HG03457 (cell line): ENCODE measurements around the gene IZUMO1.

Source experiments
- ATAC-seq: cut with Tn5 transposase; IDR thresholded peaks from one replicate; pipeline ENCODE4 v1.9.1; 2021; ENCODE audit warnings: moderate number of reproducible peaks; ENCODE audit not compliant: unreplicated experiment

The IZUMO1 gene

GRCh38 chr19:48757741-48758144 lies 11.0 kb upstream of the IZUMO1 start:
- no peak for ATAC-seq

- no peak for ATAC-seq
These were observed 10.5 kb upstream of the IZUMO1 start for GRCh38 chr19:48757089-48757675.

- no peak for ATAC-seq
These were observed 10.0 kb upstream of the IZUMO1 start for GRCh38 chr19:48756686-48757085.

- ATAC-seq, result no peak
These were observed 9.5 kb upstream of the IZUMO1 start for GRCh38 chr19:48756212-48756611.

GRCh38 chr19:48755787-48756186 lies 9.1 kb upstream of the IZUMO1 start:
- ATAC-seq, result no peak

- ATAC-seq, result no peak
These were observed 8.5 kb upstream of the IZUMO1 start, which contains the start of gene FGF21 for GRCh38 chr19:48755084-48755641. TSS of gene FGF21 (plus strand) at chr19:48755524. CDS start at chr19:48756237, 713 bp downstream.

- ATAC-seq, result no peak
These were observed 6.0 kb upstream of the IZUMO1 start, which contains the start of gene FUT1 for GRCh38 chr19:48752496-48753365. TSS of gene FUT1 (minus strand) at chr19:48752641. CDS start at chr19:48751281, 1,360 bp downstream.

- ATAC-seq, result no peak
These were observed 5.3 kb upstream of the IZUMO1 start for GRCh38 chr19:48751845-48752495.

GRCh38 chr19:48750771-48751504 lies 4.2 kb upstream of the IZUMO1 start:
- ATAC-seq, result no peak

- no peak for ATAC-seq
These were observed 3.6 kb upstream of the IZUMO1 start for GRCh38 chr19:48750351-48750750.

- no peak for ATAC-seq
These were observed 3.0 kb upstream of the IZUMO1 start for GRCh38 chr19:48749571-48750198.

- no peak for ATAC-seq
These were observed 599 bp downstream of the IZUMO1 start for GRCh38 chr19:48746110-48746509.

GRCh38 chr19:48745208-48745995 lies 1.3 kb downstream of the IZUMO1 start:
- ATAC-seq, result no peak

GRCh38 chr19:48742096-48742495 lies 4.6 kb downstream of the IZUMO1 start:
- no peak for ATAC-seq

GRCh38 chr19:48741129-48741999 lies 5.3 kb downstream of the IZUMO1 start:
- no peak for ATAC-seq

GRCh38 chr19:48740164-48740972 lies 6.3 kb downstream of the IZUMO1 start, which contains the start of gene RASIP1:
TSS of gene RASIP1 (minus strand) at chr19:48740610. CDS start at chr19:48740282, 328 bp downstream.
- no peak for ATAC-seq

GRCh38 chr19:48739404-48740163 lies 7.1 kb downstream of the IZUMO1 start:
- ATAC-seq, result no peak
